Subcutaneous adipose tissue (tissue), 4 donors: ENCODE results near the gene SLC12A5. TPM values are rescaled to one million over a fixed set of nuclear protein-coding genes. Genes with fewer than 3 reads are reported as not detected.

Experiments used
- CTCF ChIP-seq: fragments of 450-650 bp; IDR thresholded peaks from one replicate; pipeline ENCODE4 v1.5.1; 2016; ENCODE audit warnings: low read depth, mild to moderate bottlenecking, control low read depth, antibody characterized with exemption, moderate library complexity
- total RNA-seq, 4 donors: library from RNA; depleted of rRNA; stranded (reverse); fragments of >200 nt; gene quantifications; one replicate each; pipeline ENCODE4 v1.1.0, GENCODE V29; 2016

SLC12A5 gene
- total RNA-seq, 4 donors from 2014 or later = not detected

- no peak for TF ChIP-seq CTCF
Measured at GRCh38 chr20:46063652-46064054, 34.6 kb downstream of the SLC12A5 start.

DNA sequence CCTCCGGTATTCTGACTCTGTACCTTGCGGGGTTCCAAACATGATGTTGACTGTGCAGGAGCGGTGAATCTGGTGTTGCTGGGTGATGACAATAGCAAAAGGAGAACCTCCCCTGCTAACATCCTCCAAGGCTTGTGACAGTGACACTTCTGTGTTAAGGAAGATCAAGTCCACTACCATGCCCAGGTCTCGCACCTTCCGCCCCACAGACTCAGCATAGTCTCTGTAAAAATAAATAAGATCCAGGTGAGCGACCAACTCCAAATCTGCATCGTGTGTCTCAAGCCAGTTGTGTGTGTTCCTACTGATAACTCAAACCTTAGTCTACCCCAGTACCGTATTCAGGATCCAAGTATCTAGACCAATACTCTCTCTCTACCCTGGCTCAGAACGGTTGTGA lies 36.0 kb downstream of the SLC12A5 start:
- no peak for TF ChIP-seq CTCF

GRCh38 chr20:46065691-46066090 lies 36.7 kb downstream of the SLC12A5 start:
- TF ChIP-seq CTCF = no peak

- no peak for TF ChIP-seq CTCF
Measured at GRCh38 chr20:46070215-46070900, 41.3 kb downstream of the SLC12A5 start.

GRCh38 chr20:46071573-46071972 lies 42.6 kb downstream of the SLC12A5 start:
- no peak for TF ChIP-seq CTCF

- TF ChIP-seq CTCF = no peak
Measured at GRCh38 chr20:46073024-46073423, 44.0 kb downstream of the SLC12A5 start.

DNA sequence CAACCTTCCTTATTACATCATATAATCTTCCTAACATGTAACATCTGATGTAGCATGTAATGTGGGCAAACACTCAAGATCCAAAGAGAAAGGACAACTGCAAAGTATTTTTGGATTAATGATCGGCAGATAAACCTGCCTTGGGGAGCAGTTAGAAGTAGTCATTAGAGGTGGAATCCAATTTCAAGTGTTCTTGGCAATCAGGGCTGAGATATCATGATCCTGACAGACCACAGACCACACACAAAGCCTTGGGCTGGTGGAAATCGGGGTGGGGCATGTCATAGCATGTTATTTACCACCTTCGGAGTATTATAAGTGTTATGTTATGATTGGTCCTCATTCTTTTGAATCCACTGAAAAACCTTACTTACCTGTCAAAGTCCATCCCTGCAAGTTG lies 44.4 kb downstream of the SLC12A5 start:
- no peak for TF ChIP-seq CTCF
